COLO829 (cell line): Measurements from ENCODE around the gene PHTF2.

ENCODE experiments used
- DNase-seq: peaks from one replicate; pipeline ENCODE4 v3.0.0; 2012; ENCODE audit warnings: low spot score

Gene PHTF2

DNA sequence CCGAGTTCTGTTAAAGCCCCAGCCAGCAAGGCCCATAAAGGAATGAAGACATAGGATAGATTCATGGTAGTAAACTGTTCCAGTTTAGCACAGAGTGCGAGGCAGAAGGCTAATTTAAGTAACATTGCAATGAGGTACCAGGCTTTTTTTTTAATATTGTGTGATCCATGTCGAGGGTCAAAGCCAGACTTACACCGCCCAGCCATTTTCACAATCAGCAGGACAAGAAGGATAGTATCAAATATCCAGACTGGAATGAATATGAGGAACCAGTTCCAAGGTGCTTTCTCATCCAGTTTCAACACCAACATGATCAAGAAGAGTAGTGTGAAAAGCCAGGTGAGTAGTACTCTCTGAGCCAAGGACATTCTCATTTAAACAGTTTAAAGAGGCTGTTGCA lies 4.6 kb upstream of the PHTF2 start:
- no peak for DNase-seq

DNA sequence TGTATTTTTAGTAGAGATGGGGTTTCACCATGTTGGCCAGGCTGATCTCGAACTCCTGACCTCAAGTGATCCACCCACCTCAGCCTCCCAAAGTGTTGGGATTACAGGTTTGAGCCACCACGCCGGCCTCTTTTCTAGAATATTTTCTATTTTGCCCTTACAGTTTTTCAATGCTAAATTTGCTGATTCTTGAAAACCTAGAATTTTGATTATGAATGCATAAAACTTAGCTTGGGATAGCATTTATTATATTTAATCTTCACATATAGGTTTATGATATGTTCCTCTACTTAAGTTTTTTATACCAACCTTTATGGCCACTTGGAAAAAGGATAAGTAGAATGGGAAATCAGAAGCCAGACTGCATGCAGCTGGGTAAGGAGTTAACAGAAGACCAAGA lies 2.5 kb upstream of the PHTF2 start:
- no peak for DNase-seq

DNA sequence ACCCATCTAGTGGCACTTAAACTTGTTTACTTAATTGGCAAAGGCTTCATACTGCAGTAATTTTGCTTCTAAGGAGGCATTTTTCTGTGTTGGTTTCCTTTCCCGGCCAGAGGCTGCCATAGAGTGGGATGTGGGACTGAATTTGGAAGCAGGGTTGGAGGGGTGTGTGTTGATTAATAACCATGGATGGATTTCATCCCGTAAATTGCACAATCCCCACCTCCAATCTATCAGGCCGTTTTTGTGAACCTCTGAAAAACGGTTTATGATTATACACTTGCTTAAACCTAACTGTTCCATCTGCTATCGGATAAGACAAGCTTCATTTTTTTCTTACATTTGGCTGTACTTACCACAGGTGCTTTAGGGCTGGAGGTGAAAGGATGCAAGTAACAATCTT lies 1.6 kb upstream of the PHTF2 start:
- no peak for DNase-seq

DNA sequence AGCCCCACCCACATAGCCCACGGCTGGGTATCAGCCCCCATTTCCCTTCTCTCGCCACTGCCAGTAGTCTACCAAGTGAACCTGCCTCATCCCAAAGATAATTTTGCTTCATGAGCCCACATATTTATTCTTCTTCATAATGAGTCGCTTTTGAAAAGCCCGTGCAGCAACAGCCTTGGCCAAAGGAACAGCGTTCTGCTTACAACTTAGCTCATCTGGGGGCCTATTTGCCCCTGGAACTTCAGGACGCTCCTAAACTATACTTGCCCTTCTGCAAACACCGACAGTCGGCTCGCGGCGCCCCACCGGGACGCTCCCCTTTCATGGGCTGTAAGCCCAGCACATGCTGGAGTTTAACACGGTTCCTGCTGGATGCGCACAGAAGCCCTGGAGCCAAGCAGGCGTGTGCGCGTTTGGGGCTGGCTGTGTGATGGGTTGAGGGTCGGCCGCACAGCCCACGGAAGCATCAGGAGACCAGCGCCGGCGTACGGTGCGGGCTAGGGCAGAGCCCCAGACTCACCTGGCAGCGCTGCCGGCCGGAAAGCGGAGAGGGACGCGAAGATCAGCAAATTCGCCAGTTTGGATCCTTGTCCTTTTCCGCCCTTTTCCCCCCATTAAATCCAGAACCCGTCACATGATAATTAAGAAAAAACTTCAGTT lies 709 bp upstream of the PHTF2 start:
- peak; percentile 25 for DNase-seq

DNA sequence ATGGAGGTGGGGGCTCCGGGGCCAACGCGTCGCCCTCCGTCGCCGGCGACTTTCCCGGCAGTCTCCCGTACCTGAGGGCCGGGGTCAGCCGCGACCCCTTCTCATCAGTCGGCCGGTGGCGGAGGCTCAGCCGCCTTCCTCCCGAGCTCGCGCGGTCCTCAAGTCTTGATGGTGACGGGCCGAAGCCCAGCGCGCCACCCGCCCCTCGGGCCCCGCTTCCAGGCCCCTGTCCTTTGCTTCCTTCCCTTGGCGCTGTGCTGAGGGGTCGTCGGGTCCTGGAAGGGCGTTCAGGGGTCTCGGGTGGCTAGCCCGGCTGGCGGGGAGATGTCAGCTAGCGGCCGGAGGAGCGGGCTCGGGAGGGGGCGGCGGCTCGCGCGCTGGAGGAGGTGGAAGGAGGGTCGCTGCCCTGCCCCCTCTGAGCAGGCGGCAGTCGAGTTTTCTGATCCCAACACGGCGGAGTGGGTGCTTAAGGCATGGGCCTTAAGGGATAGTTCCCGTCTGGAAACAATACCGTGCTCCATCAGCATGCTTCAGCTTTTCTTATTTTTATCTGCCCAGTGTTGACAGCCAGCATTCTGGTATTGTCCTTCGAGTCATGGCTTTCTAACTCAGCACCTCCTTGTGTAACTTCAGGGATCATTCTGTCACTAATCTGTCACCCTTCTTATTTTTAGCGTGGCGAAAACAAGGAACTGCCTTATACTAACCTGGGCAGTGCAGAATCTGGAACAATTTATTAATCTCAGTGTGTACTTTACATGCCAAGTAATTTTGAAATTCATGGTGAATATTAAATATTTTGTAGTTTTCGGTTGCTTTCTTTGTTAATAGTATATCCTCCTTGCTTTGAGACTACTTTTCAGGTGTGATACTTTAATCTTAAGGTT lies 748 bp downstream of the PHTF2 start:
- DNase-seq, result peak; percentile 24

DNA sequence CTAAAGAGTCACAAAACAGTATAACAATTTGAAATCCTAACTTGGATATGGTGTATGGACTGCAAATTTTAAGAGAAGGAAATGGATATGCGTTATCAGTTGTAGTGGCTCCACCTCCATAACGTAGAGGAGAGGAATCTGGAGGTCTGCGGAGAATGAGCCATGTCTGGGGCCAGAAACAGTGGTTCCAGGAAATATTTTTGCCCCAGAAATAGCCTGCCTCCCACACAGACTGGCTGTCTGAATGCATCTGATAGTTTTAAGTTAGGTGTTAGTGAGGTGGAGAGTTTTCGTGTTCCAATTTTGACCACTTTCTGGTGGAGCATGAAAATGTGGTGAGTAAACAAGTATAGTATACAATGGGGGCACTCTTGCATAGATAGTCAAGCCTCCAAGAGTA lies 1.6 kb downstream of the PHTF2 start:
- no peak for DNase-seq

DNA sequence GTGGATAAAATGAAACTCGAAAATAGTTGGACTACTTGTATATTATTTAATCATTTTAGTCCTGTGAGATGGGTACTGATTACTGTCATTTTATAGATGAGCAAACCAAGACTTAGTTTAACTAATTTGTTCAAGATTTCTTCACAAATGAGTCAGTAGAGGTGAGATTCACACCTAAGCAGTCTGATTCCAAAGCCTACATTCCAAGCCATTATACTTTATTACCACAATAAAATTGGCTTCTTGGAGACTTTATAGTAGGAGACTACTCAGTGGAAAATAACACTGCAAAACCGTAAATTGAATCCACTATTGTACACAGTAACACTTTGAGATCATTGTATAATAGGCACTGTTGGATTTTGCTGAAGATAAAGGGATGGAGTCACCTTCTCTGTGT lies 2.2 kb downstream of the PHTF2 start:
- DNase-seq, result no peak

DNA sequence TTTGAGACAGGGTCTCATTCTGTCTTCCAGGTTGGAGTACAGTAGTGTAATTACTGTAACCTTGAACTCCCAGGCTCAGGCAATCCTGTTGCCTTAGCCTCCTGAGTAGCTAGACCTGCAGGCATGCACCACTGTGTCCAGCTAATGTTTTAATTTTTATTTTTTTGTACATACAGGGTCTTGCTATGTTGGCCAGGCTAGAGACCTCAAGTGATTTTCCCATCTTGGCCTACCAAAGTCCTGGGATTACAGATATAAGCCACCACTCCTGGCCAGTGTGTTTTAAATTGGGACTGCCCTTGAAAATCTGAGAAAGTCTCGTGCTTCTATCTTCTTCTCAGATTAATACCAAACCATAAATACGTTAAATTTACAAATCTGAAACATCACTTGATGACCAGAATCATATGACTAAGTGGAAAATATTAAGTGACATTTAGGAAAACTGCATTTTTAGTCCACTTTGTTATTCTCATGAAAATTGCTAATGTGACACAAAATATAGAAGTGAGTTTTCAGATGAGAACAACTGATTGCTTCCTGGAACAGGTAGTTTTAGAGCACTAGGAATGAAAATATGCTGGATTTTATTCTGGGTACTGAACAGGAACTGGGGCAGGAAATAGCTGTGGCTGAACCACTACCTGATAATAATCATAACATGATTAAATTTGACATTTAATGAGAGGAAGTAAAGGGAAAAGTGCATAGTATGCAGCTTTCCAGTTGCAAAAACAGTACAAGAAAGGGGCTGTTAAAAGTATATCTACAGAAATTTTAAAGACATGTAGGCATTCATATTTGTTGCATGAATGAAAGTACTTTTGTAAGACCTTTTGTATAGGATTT lies 4.2 kb downstream of the PHTF2 start:
- DNase-seq, result no peak

DNA sequence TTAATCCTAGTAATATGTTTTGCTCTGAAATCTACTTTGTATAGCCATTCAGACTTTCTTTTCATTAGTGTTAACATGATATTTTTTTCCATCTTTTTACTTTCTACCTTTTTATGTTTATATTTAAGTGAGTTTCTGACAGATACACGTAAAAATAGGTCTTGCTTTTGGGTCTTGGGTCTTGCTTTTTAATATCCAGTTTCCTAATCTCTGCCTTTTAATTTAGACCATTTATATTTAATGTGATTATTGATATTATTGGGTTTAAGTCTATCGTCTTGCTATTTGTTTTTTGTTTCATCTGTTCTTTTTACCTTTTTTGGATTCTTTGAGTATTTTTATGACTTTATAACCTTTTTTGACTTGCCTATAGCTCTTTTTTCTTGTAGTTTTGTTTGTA lies 7.9 kb downstream of the PHTF2 start:
- no peak for DNase-seq

DNA sequence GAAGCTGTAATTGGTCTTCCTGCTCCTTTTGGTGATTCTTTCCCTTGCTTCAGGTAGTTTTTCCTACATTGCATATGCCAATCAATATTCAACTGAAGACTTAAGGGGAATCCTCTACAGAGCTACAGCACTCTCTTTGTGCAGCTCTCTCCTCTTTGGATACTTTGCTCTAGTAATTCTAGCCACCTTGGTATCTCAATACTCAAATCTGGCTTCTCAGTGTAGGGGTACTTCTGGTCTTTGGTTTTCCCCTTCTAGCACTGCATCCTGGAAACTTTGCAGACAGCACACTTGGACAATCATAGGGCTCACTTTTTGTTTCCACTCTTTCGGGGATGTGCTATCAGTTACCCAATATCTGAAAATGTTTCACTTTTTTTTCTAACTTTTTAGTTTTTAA lies 9.9 kb downstream of the PHTF2 start:
- no peak for DNase-seq

DNA sequence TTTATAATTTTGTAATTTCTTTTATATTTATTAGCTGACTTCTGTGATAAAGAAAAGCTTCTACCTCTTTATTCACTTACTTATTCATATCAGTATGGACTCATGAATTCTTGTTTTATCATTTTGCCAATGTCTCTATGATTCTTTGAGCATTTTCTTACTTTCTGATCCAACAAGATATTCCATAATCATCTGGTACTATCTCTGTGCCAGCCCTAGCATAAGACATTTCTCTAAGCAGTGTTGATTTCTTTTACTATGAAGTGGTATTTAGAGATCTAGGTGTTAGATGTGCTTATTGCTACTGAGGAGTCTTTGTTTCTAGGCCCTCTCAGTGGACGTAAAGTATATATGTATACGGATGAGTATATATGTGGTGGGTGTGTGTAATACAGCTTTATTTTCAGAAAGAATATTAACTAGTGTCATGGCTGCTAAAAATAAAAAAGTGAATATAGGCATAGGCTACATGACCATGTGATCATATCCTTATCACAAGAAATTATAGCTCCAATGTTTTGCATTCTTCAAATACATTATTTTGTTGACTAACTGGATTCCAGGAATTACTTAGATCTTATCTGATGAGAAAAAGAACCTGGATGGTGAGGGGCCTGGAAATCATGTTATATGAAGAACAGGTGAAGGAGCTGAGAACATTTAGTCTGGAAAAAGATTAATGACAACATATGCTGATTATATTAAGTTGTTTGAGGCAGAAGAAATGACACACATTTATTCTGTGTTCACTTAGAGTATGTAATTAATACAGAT lies 13.1 kb downstream of the PHTF2 start:
- DNase-seq, result no peak

DNA sequence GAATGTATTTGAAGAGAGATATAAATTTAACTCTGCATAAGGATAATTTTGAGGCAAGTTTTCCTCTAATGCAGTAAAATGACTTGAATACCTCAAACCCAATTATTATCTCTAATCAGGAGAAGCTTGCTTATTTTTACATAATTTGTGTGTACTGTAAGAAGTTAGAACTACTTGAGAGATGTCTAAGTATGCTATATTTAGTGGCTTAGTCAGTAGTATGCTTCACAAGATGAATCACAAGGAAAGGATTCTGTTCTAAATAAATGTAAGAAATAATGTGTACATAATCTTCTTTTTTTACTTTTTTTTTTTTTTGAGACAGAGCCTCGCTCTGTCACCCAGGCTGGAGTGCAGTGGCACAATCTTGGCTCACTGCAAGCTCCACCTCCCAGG lies 13.7 kb downstream of the PHTF2 start:
- no peak for DNase-seq

DNA sequence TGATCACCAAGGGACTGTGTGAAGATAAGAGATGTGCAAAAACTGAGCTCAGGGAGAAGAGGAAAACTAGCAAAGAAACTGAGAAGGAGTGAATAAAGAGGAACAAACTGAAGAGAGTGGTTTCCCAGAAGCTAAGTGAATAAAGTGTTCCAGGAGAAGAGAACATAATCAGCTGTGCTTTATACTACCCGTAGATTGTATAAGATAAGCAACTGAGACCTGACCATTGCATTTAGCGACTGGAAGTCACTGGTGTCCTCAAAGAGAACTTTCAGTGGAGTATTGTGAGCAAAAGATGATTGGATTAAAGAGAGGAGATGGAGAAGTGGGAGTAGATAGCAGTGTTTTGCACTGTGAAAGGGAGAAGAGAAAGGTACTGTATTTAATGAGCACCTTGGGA lies 14.6 kb downstream of the PHTF2 start:
- no peak for DNase-seq

DNA sequence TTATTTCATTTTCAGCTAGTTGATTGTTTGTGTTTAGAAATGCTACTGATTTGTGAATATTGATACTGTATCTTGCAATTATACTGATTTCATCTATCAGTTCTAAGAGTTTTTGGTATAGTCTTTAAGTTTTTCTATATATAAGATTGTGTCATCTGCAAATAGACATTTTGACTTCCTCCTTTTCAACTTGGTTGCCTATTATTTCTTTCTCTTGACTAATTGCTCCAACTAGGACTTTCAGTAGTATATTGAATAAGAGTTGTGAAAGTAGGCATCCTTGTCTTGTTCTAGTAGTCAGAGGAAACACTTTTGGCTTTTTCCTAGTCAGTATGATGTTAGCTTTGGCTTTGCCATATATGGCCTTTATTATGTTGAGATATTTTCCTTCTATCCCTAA lies 20.4 kb downstream of the PHTF2 start:
- no peak for DNase-seq

DNA sequence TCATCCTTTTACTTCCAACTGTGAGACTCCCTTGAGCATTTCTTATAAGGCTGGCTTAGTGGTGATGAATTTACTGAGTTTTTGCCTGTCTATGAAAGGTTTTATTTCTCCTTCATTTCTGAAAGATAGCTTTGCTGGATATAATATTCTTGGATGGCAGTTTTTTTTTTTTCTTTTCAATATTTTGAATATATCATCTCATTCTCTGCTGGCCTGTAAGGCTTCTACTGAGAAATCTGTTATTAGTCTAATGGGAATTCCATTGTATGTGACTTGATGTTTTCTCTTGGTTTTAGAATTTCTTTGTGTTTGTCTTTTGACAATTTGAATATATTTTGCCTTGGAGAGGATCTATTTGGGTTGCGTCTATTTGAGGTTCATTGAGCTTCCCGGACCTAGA lies 22.4 kb downstream of the PHTF2 start:
- no peak for DNase-seq

DNA sequence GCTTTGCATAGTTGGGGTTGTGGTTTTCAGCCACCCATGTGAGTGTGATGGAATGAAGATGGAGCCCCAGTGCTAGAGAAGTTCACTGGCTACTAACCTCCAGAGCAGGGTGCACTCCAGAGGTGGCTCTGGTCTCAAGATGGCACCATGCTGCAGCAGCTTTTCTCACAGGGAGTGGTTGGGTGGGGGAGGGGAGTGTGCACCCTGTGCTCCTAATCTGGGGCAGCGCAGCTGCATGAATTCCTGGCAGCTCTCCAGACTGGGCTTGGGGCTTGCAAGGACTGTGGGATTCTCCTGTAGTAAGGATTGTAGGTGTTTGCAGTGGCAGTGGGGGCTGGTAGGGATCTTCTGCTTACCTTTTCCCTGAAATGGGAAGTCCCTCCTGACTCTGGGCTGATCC lies 23.7 kb downstream of the PHTF2 start:
- DNase-seq, result no peak

DNA sequence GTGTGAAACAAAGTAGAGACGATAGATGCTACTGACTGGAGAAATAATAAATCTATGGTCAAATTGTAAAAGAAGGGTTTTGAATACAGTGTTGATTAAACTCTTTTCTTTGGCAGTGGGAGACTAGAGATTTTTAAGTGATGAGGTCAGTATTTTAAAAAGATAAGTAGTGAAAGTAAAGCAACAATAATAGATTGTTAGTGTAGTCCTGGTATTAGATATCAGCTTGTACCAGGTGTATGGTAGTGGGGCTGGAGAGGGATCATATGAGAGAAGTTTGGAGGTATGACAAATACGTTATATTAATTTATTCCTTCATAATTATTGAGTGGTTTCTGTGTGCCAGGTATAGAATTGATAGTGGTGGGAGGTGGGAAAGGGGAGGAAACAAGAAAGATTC lies 25.2 kb downstream of the PHTF2 start:
- no peak for DNase-seq

DNA sequence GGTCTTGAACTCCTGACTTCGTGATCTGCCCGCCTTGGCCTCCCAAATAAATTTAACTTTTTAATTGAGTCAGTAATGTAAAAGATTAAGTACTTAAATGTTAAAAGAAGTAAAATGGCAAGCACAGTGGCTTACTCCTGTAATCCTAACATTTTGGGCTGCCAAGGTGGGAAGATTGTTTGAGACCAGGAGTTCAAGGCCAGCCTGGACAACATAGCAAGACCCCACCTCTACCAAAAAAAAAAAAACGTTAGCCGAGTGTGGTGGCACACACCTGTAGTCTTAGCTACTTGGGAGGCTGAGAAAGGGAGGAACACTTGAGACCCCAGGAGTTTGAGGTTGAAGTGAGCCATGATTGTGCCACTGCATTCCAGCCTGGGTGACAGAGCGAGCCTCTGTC lies 26.1 kb downstream of the PHTF2 start:
- DNase-seq, result no peak

DNA sequence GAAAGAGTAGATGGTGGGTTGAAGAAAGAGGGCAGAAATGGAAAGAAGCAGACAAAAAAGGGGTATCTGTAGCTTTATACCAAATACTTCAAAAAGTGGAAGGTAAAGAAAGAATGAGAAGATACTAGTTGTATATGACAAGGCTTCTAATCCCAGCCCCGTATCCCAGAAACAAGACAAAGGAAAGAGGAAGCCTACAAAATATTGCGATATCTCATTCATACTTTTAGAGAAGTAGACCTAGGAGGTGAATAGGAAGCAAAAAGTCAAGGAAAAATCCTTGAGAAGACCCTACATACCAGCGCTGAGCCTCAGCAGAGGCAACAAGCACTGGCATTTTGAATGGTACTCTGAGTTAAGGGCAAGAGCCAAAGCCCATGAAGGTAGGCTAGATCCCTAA lies 26.6 kb downstream of the PHTF2 start:
- no peak for DNase-seq

DNA sequence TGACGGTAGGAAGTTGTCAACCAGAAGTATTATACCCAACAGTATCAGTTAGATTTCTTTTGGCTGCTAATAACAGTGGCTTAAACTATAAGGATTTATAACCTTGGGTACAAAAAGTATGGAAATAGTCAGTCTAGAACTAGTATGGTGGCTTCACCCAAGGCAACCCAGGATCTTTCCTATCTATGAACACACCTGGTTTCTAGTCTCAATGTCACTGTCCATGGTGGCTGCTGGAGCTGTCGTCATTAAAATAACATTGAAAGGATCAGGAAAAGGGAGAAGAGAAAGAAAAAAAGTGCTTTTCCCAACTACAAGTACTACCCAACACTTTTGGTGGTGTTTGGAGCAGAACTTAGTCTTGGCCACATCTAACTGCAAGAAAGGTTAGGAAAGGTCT lies 27.7 kb downstream of the PHTF2 start:
- DNase-seq, result no peak

DNA sequence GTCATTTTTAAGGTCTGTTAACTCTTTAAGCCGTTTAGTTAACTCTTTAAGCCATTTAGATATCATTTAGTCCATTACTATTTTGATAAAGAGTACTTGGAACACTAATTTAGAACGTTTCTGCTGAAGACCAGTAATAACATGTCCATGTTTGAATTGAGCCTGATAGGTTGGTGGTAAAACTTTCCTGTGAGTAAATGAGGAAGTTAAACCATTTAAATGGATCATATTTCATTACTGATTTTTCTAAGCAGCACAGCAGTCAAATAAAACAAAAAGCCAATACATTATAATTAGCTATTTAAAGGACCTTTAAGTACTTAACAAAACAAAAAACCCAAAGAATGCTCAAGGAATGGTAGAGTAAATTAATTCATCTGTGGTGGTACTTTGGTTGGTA lies 29.4 kb downstream of the PHTF2 start:
- DNase-seq, result no peak
